Suprapubic skin (tissue), 4 donors: Measurements from ENCODE around the gene SLC25A4. TPM values are rescaled to one million over a fixed set of nuclear protein-coding genes. Genes with fewer than 3 reads are reported as not detected.
"Not testable (repeated sequence)": the region's sequence is repeated elsewhere in the genome, so short reads cannot be mapped to it uniquely, and the experiment has no call there.

ENCODE experiments used
- DNase-seq, 2 donors: peaks; one replicate each; pipeline ENCODE4 v3.0.0-alpha.2; 2019; ENCODE audit warnings: low spot score in 2 of 2
- H3K27ac ChIP-seq: fragments of 200-600 bp; sonication (generic); one replicate; pipeline ENCODE4 v1.5.1; 2019
- H3K27me3 ChIP-seq: fragments of 200-600 bp; sonication (generic); one replicate; pipeline ENCODE4 v1.5.1; 2019
- H3K36me3 ChIP-seq: fragments of 200-600 bp; sonication (generic); one replicate; pipeline ENCODE4 v1.5.1; 2019
- H3K4me1 ChIP-seq: fragments of 200-600 bp; sonication (generic); one replicate; pipeline ENCODE4 v1.5.1; 2019
- H3K4me3 ChIP-seq: fragments of 200-600 bp; sonication (generic); one replicate; pipeline ENCODE4 v1.5.1; 2019; ENCODE audit warnings: mild to moderate bottlenecking
- H3K9me3 ChIP-seq: fragments of 200-600 bp; sonication (generic); one replicate; pipeline ENCODE4 v1.5.1; 2019
- EP300 ChIP-seq: sonication (generic); formaldehyde crosslinking; IDR thresholded peaks from one replicate; pipeline ENCODE4 v1.6.1; 2017; ENCODE audit warnings: antibody characterized with exemption
- POLR2A ChIP-seq, 2 donors: fragments of 450-650 bp; IDR thresholded peaks; one replicate each; pipeline ENCODE4 v1.6.1; 2017; ENCODE audit warnings: antibody characterized with exemption in 2 of 2, mild to moderate bottlenecking in 2 of 2, moderate library complexity in 2 of 2
- POLR2AphosphoS5 ChIP-seq, 3 donors: sonication (generic); formaldehyde crosslinking; IDR thresholded peaks; one replicate each; pipeline ENCODE4 v1.6.1; 2017; ENCODE audit warnings: antibody characterized with exemption in 3 of 3
- WGBS: methylation state at CpG from one replicate; pipeline ENCODE4 v1.1.5; 2018; 5-methylcytosine and 5-hydroxymethylcytosine counted together
- total RNA-seq, 4 donors: library from RNA; depleted of rRNA; stranded (reverse); fragments of >200 nt; gene quantifications; one replicate each; pipeline ENCODE4 v1.1.0, GENCODE V29; 2016
- TF ChIP-seq, protein P1 (sequence below), 2 donors: fragments of 200-600 bp in 1 of 2; fragments of 450-650 bp in 1 of 2; sonication (generic) in 1 of 2; IDR thresholded peaks; one replicate each; pipeline ENCODE4 v1.5.1; 2016 to 2019; ENCODE audit warnings: antibody characterized with exemption in 2 of 2, mild to moderate bottlenecking in 1 of 2, moderate library complexity in 1 of 2

SLC25A4 gene
- total RNA-seq, 4 donors from 2014 or later: 13.8 to 20.3 (median 16.2) TPM

- H3K36me3 ChIP-seq: no peaks in the 10 kb centered on the region
- DNase-seq: no peak
- no peak for TF ChIP-seq POLR2AphosphoS5 (IDR thresholded peaks at IDR 0.05)
- no peak for TF ChIP-seq POLR2A (IDR thresholded peaks at IDR 0.05)
- TF ChIP-seq, protein P1, sequence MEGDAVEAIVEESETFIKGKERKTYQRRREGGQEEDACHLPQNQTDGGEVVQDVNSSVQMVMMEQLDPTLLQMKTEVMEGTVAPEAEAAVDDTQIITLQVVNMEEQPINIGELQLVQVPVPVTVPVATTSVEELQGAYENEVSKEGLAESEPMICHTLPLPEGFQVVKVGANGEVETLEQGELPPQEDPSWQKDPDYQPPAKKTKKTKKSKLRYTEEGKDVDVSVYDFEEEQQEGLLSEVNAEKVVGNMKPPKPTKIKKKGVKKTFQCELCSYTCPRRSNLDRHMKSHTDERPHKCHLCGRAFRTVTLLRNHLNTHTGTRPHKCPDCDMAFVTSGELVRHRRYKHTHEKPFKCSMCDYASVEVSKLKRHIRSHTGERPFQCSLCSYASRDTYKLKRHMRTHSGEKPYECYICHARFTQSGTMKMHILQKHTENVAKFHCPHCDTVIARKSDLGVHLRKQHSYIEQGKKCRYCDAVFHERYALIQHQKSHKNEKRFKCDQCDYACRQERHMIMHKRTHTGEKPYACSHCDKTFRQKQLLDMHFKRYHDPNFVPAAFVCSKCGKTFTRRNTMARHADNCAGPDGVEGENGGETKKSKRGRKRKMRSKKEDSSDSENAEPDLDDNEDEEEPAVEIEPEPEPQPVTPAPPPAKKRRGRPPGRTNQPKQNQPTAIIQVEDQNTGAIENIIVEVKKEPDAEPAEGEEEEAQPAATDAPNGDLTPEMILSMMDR (IDR thresholded peaks at IDR 0.05): no peak
- no peak for TF ChIP-seq EP300
Measured at GRCh38 chr4:185099940-185100339, 43.1 kb upstream of the SLC25A4 start.

GRCh38 chr4:185100423-185100822, 42.6 kb upstream of the SLC25A4 start:
- no peaks in the 10 kb centered on the region for H3K4me1 ChIP-seq
- TF ChIP-seq POLR2AphosphoS5 (IDR thresholded peaks at IDR 0.05): no peak

More at GRCh38 chr4:185099940-185100339, 43.1 kb upstream of the SLC25A4 start:
- no peak overlapping the region for H3K4me3 ChIP-seq
- H3K27me3 ChIP-seq: peaks cover 14% of the 10 kb centered on the region
- H3K4me1 ChIP-seq: no peaks in the 10 kb centered on the region
- no peak overlapping the region for H3K27ac ChIP-seq
- 74% methylated on average over 8 of the region's 8 CpGs for WGBS
- no peaks in the 10 kb centered on the region for H3K9me3 ChIP-seq

GRCh38 chr4:185101354-185101890, 41.6 kb upstream of the SLC25A4 start:
- H3K4me1 ChIP-seq: no peaks in the 10 kb centered on the region
- no peak overlapping the region for H3K27ac ChIP-seq
- H3K36me3 ChIP-seq: no peaks in the 10 kb centered on the region
- peaks cover 14% of the 10 kb centered on the region for H3K27me3 ChIP-seq
- H3K4me3 ChIP-seq: no peak overlapping the region
- no peak for TF ChIP-seq POLR2AphosphoS5 (IDR thresholded peaks at IDR 0.05)
- DNase-seq: no peak
- H3K9me3 ChIP-seq: no peaks in the 10 kb centered on the region
- WGBS: 73% methylated on average over 9 of the region's 9 CpGs

More at GRCh38 chr4:185100423-185100822, 42.6 kb upstream of the SLC25A4 start:
- no peaks in the 10 kb centered on the region for H3K9me3 ChIP-seq
- WGBS: 84% methylated on average over 5 of the region's 7 CpGs
- H3K27ac ChIP-seq: no peak overlapping the region
- H3K36me3 ChIP-seq: no peaks in the 10 kb centered on the region
- no peak overlapping the region for H3K4me3 ChIP-seq
- DNase-seq: no peak
- H3K27me3 ChIP-seq: peaks cover 14% of the 10 kb centered on the region

- Histone ChIP-seq H3K9me3 (no peaks in the 10 kb centered on the region), H3K4me3 (no peak overlapping the region), H3K36me3 (no peaks in the 10 kb centered on the region), H3K27ac (no peak overlapping the region), H3K4me1 (no peaks in the 10 kb centered on the region), H3K27me3 (peaks cover 14% of the 10 kb centered on the region)
- DNase-seq: no peak
- TF ChIP-seq EP300 (no peak), POLR2AphosphoS5 (IDR thresholded peaks at IDR 0.05) (no peak), POLR2A (IDR thresholded peaks at IDR 0.05) (no peak)
- TF ChIP-seq, protein P1 (IDR thresholded peaks at IDR 0.05): no peak
Measured at GRCh38 chr4:185104733-185105132, 38.3 kb upstream of the SLC25A4 start.

DNA sequence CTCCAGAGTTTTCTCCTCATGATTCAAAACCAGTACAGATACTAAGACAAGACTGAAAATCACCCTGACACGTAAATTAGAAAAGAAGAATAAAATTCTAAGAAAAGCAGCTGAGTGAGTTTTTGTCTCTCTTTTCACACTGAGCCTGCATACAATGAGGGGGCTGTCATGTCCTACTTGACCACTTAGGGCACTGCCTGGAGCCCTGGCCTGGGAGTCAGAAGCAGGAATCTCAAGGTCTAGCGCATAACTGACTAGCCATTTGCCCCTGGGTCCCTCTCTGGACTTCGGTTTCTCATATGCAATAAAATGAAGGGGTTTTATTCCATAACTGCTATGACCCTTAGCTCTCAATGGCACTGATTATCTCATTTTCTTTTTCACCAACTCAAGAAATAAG, 36.7 kb upstream of the SLC25A4 start:
- no peak for DNase-seq
- H3K27ac ChIP-seq: no peak overlapping the region
- no peak overlapping the region for H3K4me3 ChIP-seq
- 92% methylated on average over 3 of the region's 3 CpGs for WGBS
- no peaks in the 10 kb centered on the region for H3K9me3 ChIP-seq
- H3K27me3 ChIP-seq: peaks cover 6% of the 10 kb centered on the region
- H3K4me1 ChIP-seq: no peaks in the 10 kb centered on the region
- no peak for TF ChIP-seq POLR2A (IDR thresholded peaks at IDR 0.05)
- no peak for TF ChIP-seq EP300
- TF ChIP-seq POLR2AphosphoS5 (IDR thresholded peaks at IDR 0.05): no peak
- TF ChIP-seq, protein P1 (IDR thresholded peaks at IDR 0.05): no peak
- no peaks in the 10 kb centered on the region for H3K36me3 ChIP-seq

- WGBS: 97% methylated on average over 6 of the region's 6 CpGs
- H3K9me3 ChIP-seq, H3K4me1 ChIP-seq, H3K36me3 ChIP-seq, H3K27ac ChIP-seq, DNase-seq, H3K4me3 ChIP-seq, H3K27me3 ChIP-seq: not testable (repeated sequence)
Measured at GRCh38 chr4:185107574-185107973, 35.5 kb upstream of the SLC25A4 start.

GRCh38 chr4:185108185-185108584, 34.9 kb upstream of the SLC25A4 start:
- peaks cover 9% of the 10 kb centered on the region for H3K4me1 ChIP-seq
- WGBS: 52% methylated on average over 2 of the region's 2 CpGs
- no peak overlapping the region for H3K27ac ChIP-seq
- TF ChIP-seq, protein P1 (IDR thresholded peaks at IDR 0.05): no peak
- TF ChIP-seq EP300 (no peak), POLR2A (IDR thresholded peaks at IDR 0.05) (no peak), POLR2AphosphoS5 (IDR thresholded peaks at IDR 0.05) (no peak)
- H3K27me3 ChIP-seq: no peaks in the 10 kb centered on the region
- H3K4me3 ChIP-seq: no peak overlapping the region
- H3K36me3 ChIP-seq: no peaks in the 10 kb centered on the region
- no peaks in the 10 kb centered on the region for H3K9me3 ChIP-seq
- DNase-seq: no peak
